ENCODE results near the gene SHLD1. TPM values are rescaled to one million over a fixed set of nuclear protein-coding genes. Genes with fewer than 3 reads are reported as not detected.

Gene SHLD1
- total and polyA plus RNA-seq, 7 donors, result 0.99 to 18.7 (median 5.4) TPM

DNA sequence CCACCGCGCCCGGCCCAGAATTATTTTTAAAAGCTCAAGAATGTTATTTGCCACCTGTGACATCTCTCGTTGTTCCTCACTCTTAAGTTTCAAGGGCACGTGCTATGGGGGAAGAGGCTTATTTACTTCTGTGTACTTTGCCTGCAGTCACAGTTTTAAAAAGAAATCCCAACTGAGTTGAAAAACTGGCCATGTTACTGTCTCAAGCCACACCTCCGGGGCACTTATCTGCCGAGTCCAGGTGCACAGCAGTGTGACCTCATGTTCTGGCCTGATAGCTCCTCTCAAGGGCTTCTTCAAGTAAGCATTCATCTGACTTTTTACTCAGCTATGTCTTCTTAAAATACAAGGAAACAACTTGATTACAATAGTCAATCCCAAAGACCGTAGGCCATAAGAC, 34.5 kb downstream of the SHLD1 start:
- no peaks in the 10 kb centered on the region for H3K36me3 ChIP-seq
- no peak for TF ChIP-seq POLR2AphosphoS5 (IDR thresholded peaks at IDR 0.05)
- no peak for TF ChIP-seq POLR2A (IDR thresholded peaks at IDR 0.05)
- TF ChIP-seq EP300 (IDR thresholded peaks at IDR 0.05), result no peak
- TF ChIP-seq CTCF (IDR thresholded peaks at IDR 0.05), result no peak
- H3K9me3 ChIP-seq, result no peaks in the 10 kb centered on the region
- no peak overlapping the region for H3K4me3 ChIP-seq
- 37 to 80% methylated on average over 8 of the region's 8 CpGs for WGBS, 2 donors
- no peak overlapping the region for H3K27ac ChIP-seq
- DNase-seq, result no peak
- peaks cover 0 to 26% (median 14%) of the 10 kb centered on the region in 4 donors for H3K4me1 ChIP-seq
- intact Hi-C loops (cut with DNase I), result no loop called here
- no peaks in the 10 kb centered on the region for H3K27me3 ChIP-seq

- Histone ChIP-seq H3K4me1 (peaks cover 0 to 26% (median 14%) of the 10 kb centered on the region in 4 donors), H3K27ac (no peak overlapping the region), H3K9me3 (no peaks in the 10 kb centered on the region), H3K27me3 (no peaks in the 10 kb centered on the region), H3K36me3 (no peaks in the 10 kb centered on the region), H3K4me3 (no peak overlapping the region)
- 43 to 78% methylated on average over 5 of the region's 5 CpGs for WGBS, 2 donors
- DNase-seq, result no peak
- intact Hi-C loops (cut with DNase I), result no loop called here
- no peak for TF ChIP-seq POLR2AphosphoS5 (IDR thresholded peaks at IDR 0.05)
- no peak for TF ChIP-seq EP300 (IDR thresholded peaks at IDR 0.05)
- no peak for TF ChIP-seq CTCF (IDR thresholded peaks at IDR 0.05)
- no peak for TF ChIP-seq POLR2A (IDR thresholded peaks at IDR 0.05)
Observed at GRCh38 chr20:5785146-5785545, 34.9 kb downstream of the SHLD1 start.

- intact Hi-C loops (cut with DNase I), result no loop called here
- no peak overlapping the region for H3K4me3 ChIP-seq
- 90 to 96% methylated on average over 2 of the region's 2 CpGs for WGBS, 2 donors
- no peaks in the 10 kb centered on the region for H3K36me3 ChIP-seq
- H3K9me3 ChIP-seq, result no peaks in the 10 kb centered on the region
- peak overlapping the region in 2 of 4 donors; percentile 10 to 20 for H3K27ac ChIP-seq
- H3K27me3 ChIP-seq, result no peaks in the 10 kb centered on the region
- no peak for DNase-seq
- TF ChIP-seq POLR2A (IDR thresholded peaks at IDR 0.05) (no peak), CTCF (IDR thresholded peaks at IDR 0.05) (no peak), POLR2AphosphoS5 (IDR thresholded peaks at IDR 0.05) (no peak), EP300 (IDR thresholded peaks at IDR 0.05) (no peak)
- H3K4me1 ChIP-seq, result peaks cover 0 to 17% (median 8%) of the 10 kb centered on the region in 4 donors
Observed at GRCh38 chr20:5786930-5787795, 37.0 kb downstream of the SHLD1 start.

GRCh38 chr20:5787796-5788165, 37.6 kb downstream of the SHLD1 start:
- H3K36me3 ChIP-seq, result no peaks in the 10 kb centered on the region
- no peak for TF ChIP-seq CTCF (IDR thresholded peaks at IDR 0.05)
- TF ChIP-seq POLR2A (IDR thresholded peaks at IDR 0.05), result no peak
- TF ChIP-seq POLR2AphosphoS5 (IDR thresholded peaks at IDR 0.05), result no peak
- TF ChIP-seq EP300 (IDR thresholded peaks at IDR 0.05), result no peak
- no peak overlapping the region for H3K4me3 ChIP-seq
- H3K27ac ChIP-seq, result peak overlapping the region in 2 of 4 donors; percentile 10 to 20
- intact Hi-C loops (cut with DNase I), result loop anchor here (1.0 kb wide), 2 partner anchors 218 to 258 kb away; no protein-coding TSS in a partner anchor
- DNase-seq, result no peak
- no peaks in the 10 kb centered on the region for H3K27me3 ChIP-seq
- H3K9me3 ChIP-seq, result no peaks in the 10 kb centered on the region
- H3K4me1 ChIP-seq, result peaks cover 0 to 15% (median 8%) of the 10 kb centered on the region in 4 donors

Measured in sigmoid colon (tissue), 7 donors.